Lower lobe of right lung (tissue), 2 donors: ENCODE data around the gene MAFG. TPM values are rescaled to one million over a fixed set of nuclear protein-coding genes. Genes with fewer than 3 reads are reported as not detected.

ENCODE experiments used
- ATAC-seq, 2 donors: fragments of 200-7000 bp; cut with Tn5 transposase; one replicate each; pipeline ENCODE4 v1.9.1; 2020 to 2022; ENCODE audit warnings: mild to moderate bottlenecking in 2 of 2, moderate library complexity in 2 of 2
- DNase-seq: peaks from one replicate; pipeline ENCODE4 v3.0.0-alpha.2; 2020
- H3K27ac ChIP-seq: fragments of 200-600 bp; one replicate; pipeline ENCODE4 v1.8.0; 2022
- H3K27me3 ChIP-seq: fragments of 200-600 bp; one replicate; pipeline ENCODE4 v1.8.0; 2022; ENCODE audit warnings: low read depth
- H3K36me3 ChIP-seq: fragments of 200-600 bp; one replicate; pipeline ENCODE4 v1.8.0; 2022; ENCODE audit warnings: mild to moderate bottlenecking
- H3K4me1 ChIP-seq: fragments of 200-600 bp; one replicate; pipeline ENCODE4 v1.8.0; 2022
- H3K4me3 ChIP-seq: fragments of 200-600 bp; one replicate; pipeline ENCODE4 v1.8.0; 2022; ENCODE audit warnings: mild to moderate bottlenecking
- H3K9me3 ChIP-seq: fragments of 200-600 bp; one replicate; pipeline ENCODE4 v1.8.0; 2022
- CTCF ChIP-seq: fragments of 200-600 bp; IDR thresholded peaks from one replicate; pipeline ENCODE4 v1.8.0; 2022; ENCODE audit warnings: antibody characterized with exemption, mild to moderate bottlenecking
- intact Hi-C: fragments of 100-400 bp; cut with DNase I; formaldehyde crosslinking; loops from one replicate; pipeline ENCODE4 v1.11.0; 2022
- total RNA-seq: library from RNA; stranded (reverse); fragmentation: NEBNext Ultra II Directional; extraction: Animal tissue kit (Norgen Biotek cat#: 25700); gene quantifications from one replicate; pipeline ENCODE4 v1.2.1, GENCODE V29; 2021
- donor health status: DM: no; HTN: yes; CAD: no; lungs with severe emphysema.

Gene MAFG
- total RNA-seq, 1 donor from 2014 or later = 30.7 TPM

DNA sequence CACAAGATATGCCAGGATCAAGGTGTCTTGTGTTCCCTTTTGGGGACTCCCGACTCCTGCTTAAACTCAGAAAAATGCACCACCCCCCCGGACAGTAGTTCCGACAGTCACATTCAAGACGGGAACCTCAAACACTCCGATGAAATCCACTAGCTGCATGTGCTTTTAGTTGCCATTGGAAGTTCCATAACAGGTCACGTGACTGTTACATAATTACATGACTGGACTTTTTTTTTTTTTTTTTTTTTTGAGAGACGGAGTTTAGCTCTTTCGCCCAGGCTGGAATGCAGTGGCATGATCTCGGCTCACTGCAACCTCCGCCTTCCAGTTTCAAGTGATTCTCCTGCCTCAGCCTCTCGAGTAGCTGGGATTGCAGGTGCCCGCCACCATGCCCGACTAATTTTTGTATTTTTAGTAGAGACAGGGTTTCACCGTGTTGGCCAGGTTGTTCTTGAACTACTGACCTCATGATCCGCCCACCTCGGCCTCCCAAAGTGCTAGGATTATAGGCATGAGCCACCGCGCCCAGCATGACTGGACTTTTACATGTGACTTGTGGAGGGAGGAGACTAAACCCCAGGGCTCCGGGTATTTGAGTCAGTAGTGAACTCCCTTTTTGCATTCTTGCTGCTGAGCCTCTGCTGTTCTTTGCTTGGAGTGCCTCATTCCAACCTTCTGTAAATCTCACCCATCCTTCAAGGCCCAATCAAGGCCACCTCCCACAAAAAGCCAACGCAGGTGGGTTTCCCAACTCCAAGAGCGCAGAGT is 11.1 kb downstream of the MAFG start:
- Histone ChIP-seq H3K36me3 (peaks cover 70% of the 10 kb centered on the region), H3K4me3 (peak overlapping the region; percentile 93), H3K27ac (peak overlapping the region; percentile 13), H3K27me3 (no peaks in the 10 kb centered on the region), H3K4me1 (peaks cover 43% of the 10 kb centered on the region), H3K9me3 (no peaks in the 10 kb centered on the region)
- TF ChIP-seq CTCF = no peak
- intact Hi-C loops = no loop called here
- no peak for DNase-seq
- no peak for ATAC-seq

DNA sequence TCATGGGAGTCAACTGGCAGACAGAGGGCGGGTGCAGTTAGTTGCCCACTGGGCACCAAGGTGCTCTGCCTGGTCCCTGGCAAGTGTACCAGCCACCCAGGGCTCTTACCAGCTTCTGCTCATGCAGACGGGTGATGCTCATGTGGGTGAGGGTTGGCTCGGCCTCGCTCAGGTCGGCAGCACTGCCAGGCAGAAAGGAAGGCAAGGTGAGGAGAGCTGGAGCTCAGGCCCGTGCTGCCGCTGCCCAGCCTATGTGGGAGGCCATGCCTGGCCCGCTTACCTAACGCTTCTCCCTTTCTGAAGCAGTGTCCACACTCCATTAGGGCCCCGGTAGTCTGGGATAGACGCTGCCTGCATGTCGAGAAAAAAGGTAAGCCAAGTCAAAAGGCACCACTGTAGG is 12.2 kb downstream of the MAFG start:
- Histone ChIP-seq H3K4me3 (no peak overlapping the region), H3K27me3 (no peaks in the 10 kb centered on the region), H3K36me3 (peaks cover 59% of the 10 kb centered on the region), H3K27ac (no peak overlapping the region), H3K4me1 (peaks cover 39% of the 10 kb centered on the region), H3K9me3 (no peaks in the 10 kb centered on the region)
- no peak for TF ChIP-seq CTCF
- intact Hi-C loops = no loop called here
- ATAC-seq = no peak
- DNase-seq = no peak

DNA sequence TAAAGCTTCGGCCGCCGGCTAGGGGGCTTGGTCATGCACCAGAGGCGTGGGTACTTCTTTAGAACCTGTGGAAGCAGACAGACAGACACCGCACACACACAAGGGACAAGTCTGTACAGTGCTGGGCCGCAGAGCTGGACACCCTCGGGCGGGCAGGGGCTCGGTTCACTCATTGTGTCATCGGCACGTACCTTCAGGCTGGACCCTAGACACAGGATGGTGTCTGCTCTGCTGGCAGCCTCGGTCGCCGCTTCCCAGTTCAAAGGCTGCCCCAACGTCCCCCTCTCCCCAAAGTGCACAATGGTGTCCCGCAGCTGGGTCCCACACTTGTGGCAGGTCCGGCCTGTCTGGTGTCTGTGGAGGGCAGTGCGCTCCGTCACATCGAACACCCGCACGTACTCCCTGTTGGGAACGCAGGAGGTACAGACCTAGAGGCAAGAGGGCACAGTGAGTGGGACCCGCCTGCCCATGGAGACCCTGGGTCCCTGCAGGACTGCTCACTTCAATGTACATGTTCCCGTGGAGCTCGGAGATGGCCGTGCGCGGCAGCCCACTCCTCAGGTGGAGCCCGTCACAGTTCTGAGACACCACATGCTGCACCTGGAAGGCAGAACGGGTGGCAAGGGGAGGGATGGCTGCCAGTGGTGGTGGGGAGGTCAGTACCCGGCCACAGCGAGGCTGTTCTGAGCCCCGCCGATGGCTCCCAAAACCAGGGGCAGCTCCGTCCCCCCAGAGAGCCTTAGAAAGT is 13.3 kb downstream of the MAFG start:
- intact Hi-C loops = no loop called here
- peaks cover 49% of the 10 kb centered on the region for H3K36me3 ChIP-seq
- peaks cover 42% of the 10 kb centered on the region for H3K4me1 ChIP-seq
- H3K27me3 ChIP-seq = no peaks in the 10 kb centered on the region
- TF ChIP-seq CTCF = no peak
- ATAC-seq (no peak), DNase-seq (no peak)
- no peaks in the 10 kb centered on the region for H3K9me3 ChIP-seq
- H3K4me3 ChIP-seq = no peak overlapping the region
- no peak overlapping the region for H3K27ac ChIP-seq

- peaks cover 51% of the 10 kb centered on the region for H3K36me3 ChIP-seq
- ATAC-seq (no peak), DNase-seq (no peak)
- H3K9me3 ChIP-seq = no peaks in the 10 kb centered on the region
- no peak overlapping the region for H3K27ac ChIP-seq
- no peak overlapping the region for H3K4me3 ChIP-seq
- TF ChIP-seq CTCF = no peak
- intact Hi-C loops = no loop called here
- H3K27me3 ChIP-seq = no peaks in the 10 kb centered on the region
- H3K4me1 ChIP-seq = peaks cover 38% of the 10 kb centered on the region
Observed at GRCh38 chr17:81913394-81914102, 14.0 kb downstream of the MAFG start.

- Histone ChIP-seq H3K4me3 (no peak overlapping the region), H3K4me1 (peaks cover 33% of the 10 kb centered on the region), H3K36me3 (peaks cover 57% of the 10 kb centered on the region), H3K9me3 (no peaks in the 10 kb centered on the region), H3K27me3 (no peaks in the 10 kb centered on the region), H3K27ac (no peak overlapping the region)
- no peak for TF ChIP-seq CTCF
- ATAC-seq (no peak), DNase-seq (no peak)
- intact Hi-C loops = no loop called here
Observed at GRCh38 chr17:81912441-81913309, 14.9 kb downstream of the MAFG start.
